H1 (cell line): Measurements from ENCODE around the gene GFAP. TPM values are rescaled to one million over a fixed set of nuclear protein-coding genes. Genes with fewer than 3 reads are reported as not detected.

Source experiments
- GABPA ChIP-seq: IDR thresholded peaks from 2 replicates; pipeline ENCODE4 v1.6.1; 2011; ENCODE audit warnings: mild to moderate bottlenecking, low read length, moderate library complexity, borderline replicate concordance; ENCODE audit not compliant: insufficient read depth
- HDAC6 ChIP-seq: IDR thresholded peaks from one replicate; pipeline ENCODE4 v1.7.1; 2012; ENCODE audit warnings: low read depth, mild to moderate bottlenecking, inconsistent platforms, low read length, moderate library complexity
- RNF2 ChIP-seq: fragments of 200-900, 300-1000 bp; sonication (generic); IDR thresholded peaks from 2 replicates; pipeline ENCODE4 v1.7.1; 2016; ENCODE audit warnings: borderline replicate concordance, low read depth, mild to moderate bottlenecking, antibody characterized with exemption, low read length; ENCODE audit not compliant: poor library complexity, severe bottlenecking; ENCODE audit errors: missing control alignments
- TAF7 ChIP-seq: optimal IDR thresholded peaks from 2 replicates; pipeline ENCODE3; 2011; ENCODE audit warnings: low read depth, mild to moderate bottlenecking, inconsistent platforms, low read length, moderate library complexity, borderline replicate concordance
- polyA plus RNA-seq, 7 experiments: library from polyadenylated mRNA; depleted of rRNA in 3 of 7; stranded (reverse) in 5 of 7; unstranded in 2 of 7; fragments of >200 nt in 5 of 7; fragments of 200-250 nt in 2 of 7; gene quantifications; 1 replicate in 5 of 7; 2 replicates in 1 of 7; 4 replicates in 1 of 7; pipeline versions ENCODE4 v1.2.1 to v1.2.3, GENCODE V29; 2011 to 2013; ENCODE audit warnings: missing spikeins in 2 of 7, mixed read lengths in 2 of 7
- total RNA-seq: library from RNA; stranded (reverse); fragmentation: NEBNext Ultra II Directional; extraction: Animal tissue kit (Norgen Biotek cat#: 25700); gene quantifications from 2 replicates; pipeline ENCODE4 v1.2.1, GENCODE V29; 2021
- TF ChIP-seq, protein P1 (sequence below): IDR thresholded peaks from 2 replicates; pipeline ENCODE4 v1.6.1; 2011; ENCODE audit warnings: low read depth, mild to moderate bottlenecking, low read length; ENCODE audit not compliant: insufficient read depth

Gene GFAP
- total and polyA plus RNA-seq, 2 of the 8 experiments (the other 6 are each of a cell fraction or from before 2014, with no cell fraction given): 1.3 to 1.5 TPM

DNA sequence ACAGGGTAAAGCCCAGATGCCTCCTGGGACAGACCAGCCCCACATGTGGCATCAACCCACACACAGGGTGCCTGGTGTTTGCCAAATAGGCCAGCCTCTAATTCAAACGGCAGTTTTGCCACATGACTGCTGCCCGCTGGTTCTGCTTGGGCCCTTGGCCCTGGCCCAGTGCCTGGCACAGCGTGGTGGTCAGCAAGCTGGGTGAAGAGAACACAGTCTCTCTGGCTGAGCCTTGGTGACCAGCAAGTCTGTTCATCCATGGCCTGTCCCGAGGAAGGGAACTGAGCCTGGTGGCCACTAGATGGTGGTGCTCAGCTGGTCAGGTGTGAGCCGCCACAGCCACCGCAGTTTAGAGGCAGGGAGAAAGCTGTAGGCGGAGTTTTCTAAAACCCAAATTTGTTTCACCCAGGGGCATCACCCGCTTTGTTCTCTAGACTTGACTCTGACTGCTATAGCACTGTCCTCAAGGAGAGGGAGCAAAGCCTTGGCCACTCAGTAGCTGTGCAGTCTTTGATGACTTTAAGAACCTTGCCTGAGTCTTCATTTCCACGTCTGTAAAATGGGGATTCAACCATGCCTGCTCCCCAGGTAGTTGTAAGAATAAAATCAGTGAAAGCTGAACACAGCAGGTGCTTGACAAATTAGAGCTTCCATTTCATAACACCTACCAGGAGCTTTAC, 4.7 kb upstream of the GFAP start (continued):
- TF ChIP-seq HDAC6: no peak
- no peak for TF ChIP-seq RNF2
- TF ChIP-seq TAF7: no peak
- TF ChIP-seq, protein P1, sequence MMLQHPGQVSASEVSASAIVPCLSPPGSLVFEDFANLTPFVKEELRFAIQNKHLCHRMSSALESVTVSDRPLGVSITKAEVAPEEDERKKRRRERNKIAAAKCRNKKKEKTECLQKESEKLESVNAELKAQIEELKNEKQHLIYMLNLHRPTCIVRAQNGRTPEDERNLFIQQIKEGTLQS: no peak
- TF ChIP-seq GABPA: no peak; the same call in 1 of the 2 replicates
